ENCODE results near the gene ALDOA.

ALDOA gene

GRCh38 chr16:30024451-30024850, 41.1 kb upstream of the ALDOA start:
- DNase-seq (ENCODE audit: low read depth in 2 of 2), result no peak
- H3K4me3 ChIP-seq (replicated peaks in 1 of 2; ENCODE audit: low read depth in 2 of 2, low read length in 2 of 2), result no peak overlapping the region
- TF ChIP-seq, protein P1, sequence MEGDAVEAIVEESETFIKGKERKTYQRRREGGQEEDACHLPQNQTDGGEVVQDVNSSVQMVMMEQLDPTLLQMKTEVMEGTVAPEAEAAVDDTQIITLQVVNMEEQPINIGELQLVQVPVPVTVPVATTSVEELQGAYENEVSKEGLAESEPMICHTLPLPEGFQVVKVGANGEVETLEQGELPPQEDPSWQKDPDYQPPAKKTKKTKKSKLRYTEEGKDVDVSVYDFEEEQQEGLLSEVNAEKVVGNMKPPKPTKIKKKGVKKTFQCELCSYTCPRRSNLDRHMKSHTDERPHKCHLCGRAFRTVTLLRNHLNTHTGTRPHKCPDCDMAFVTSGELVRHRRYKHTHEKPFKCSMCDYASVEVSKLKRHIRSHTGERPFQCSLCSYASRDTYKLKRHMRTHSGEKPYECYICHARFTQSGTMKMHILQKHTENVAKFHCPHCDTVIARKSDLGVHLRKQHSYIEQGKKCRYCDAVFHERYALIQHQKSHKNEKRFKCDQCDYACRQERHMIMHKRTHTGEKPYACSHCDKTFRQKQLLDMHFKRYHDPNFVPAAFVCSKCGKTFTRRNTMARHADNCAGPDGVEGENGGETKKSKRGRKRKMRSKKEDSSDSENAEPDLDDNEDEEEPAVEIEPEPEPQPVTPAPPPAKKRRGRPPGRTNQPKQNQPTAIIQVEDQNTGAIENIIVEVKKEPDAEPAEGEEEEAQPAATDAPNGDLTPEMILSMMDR (IDR thresholded peaks at IDR 0.05; ENCODE audit: low read depth, low read length), result no peak

DNA sequence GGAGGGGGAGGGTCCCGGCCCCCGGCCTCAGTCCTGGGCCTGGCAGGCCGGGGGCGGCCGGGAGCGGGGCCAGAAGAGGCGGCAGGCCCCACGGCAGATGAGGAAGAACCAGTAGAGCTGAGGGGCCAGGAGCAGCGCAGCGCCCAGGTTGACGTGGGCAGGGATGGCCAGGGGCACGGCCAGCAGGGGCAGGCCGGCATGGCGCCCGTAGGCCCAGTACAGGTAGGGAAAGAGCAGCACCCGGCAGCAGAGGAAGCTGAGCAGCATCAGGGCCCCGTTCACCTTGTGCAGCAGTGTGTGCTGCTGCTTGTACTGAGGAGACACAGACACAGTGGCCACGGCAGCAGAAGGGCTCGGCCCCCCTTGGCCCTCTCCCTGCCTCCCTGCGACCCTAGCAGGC, 40.4 kb upstream of the ALDOA start:
- H3K4me3 ChIP-seq (replicated peaks in 1 of 2; ENCODE audit: low read depth in 2 of 2, low read length in 2 of 2), result no peak overlapping the region
- TF ChIP-seq, protein P1 (IDR thresholded peaks at IDR 0.05; ENCODE audit: low read depth, low read length), result no peak
- no peak for DNase-seq (ENCODE audit: low read depth in 2 of 2)

GRCh38 chr16:30025574-30025973, 40.0 kb upstream of the ALDOA start:
- H3K4me3 ChIP-seq (replicated peaks in 1 of 2; ENCODE audit: low read depth in 2 of 2, low read length in 2 of 2), result no peak overlapping the region
- TF ChIP-seq, protein P1 (IDR thresholded peaks at IDR 0.05; ENCODE audit: low read depth, low read length), result no peak
- DNase-seq (ENCODE audit: low read depth in 2 of 2), result no peak

GRCh38 chr16:30026449-30026848, 39.1 kb upstream of the ALDOA start:
- no peak overlapping the region for H3K4me3 ChIP-seq (replicated peaks in 1 of 2; ENCODE audit: low read depth in 2 of 2, low read length in 2 of 2)
- TF ChIP-seq, protein P1 (IDR thresholded peaks at IDR 0.05; ENCODE audit: low read depth, low read length), result no peak
- no peak for DNase-seq (ENCODE audit: low read depth in 2 of 2)

- H3K4me3 ChIP-seq (replicated peaks in 1 of 2; ENCODE audit: low read depth in 2 of 2, low read length in 2 of 2), result no peak overlapping the region
- no peak for DNase-seq (ENCODE audit: low read depth in 2 of 2)
- TF ChIP-seq, protein P1 (IDR thresholded peaks at IDR 0.05; ENCODE audit: low read depth, low read length), result no peak
These were observed 37.7 kb upstream of the ALDOA start for GRCh38 chr16:30027588-30028437.

GRCh38 chr16:30028438-30029076, 37.0 kb upstream of the ALDOA start:
- H3K4me3 ChIP-seq (replicated peaks in 1 of 2; ENCODE audit: low read depth in 2 of 2, low read length in 2 of 2), result no peak overlapping the region
- no peak for DNase-seq (ENCODE audit: low read depth in 2 of 2)
- TF ChIP-seq, protein P1 (IDR thresholded peaks at IDR 0.05; ENCODE audit: low read depth, low read length), result no peak
